Naive thymus-derived CD4-positive, alpha-beta T cell (primary cell): ENCODE data around the gene APH1B. TPM values are rescaled to one million over a fixed set of nuclear protein-coding genes. Genes with fewer than 3 reads are reported as not detected.
A peak's percentile ranks its signal among the peaks of the same experiment; 100 is the strongest.
"Not testable (repeated sequence)": the region's sequence is repeated elsewhere in the genome, so short reads cannot be mapped to it uniquely, and the experiment has no call there.

ENCODE experiments used
- ATAC-seq: fragments of 150-1000 bp; cut with Tn5 transposase; 2 replicates; pipeline ENCODE4 v1.10.0; 2021; ENCODE audit warnings: mild to moderate bottlenecking, moderate library complexity
- CTCF ChIA-PET: fragments of 350-600 bp; sonication (Branson Sonifier 250); formaldehyde crosslinking; loops from one replicate; lab custom pipeline; 2021; ENCODE audit warnings: antibody characterized with exemption; lab: Charles Lee
- POLR2A ChIA-PET: fragments of 350-600 bp; sonication (Branson Sonifier 250); formaldehyde crosslinking; loops from one replicate; lab custom pipeline; 2021; ENCODE audit warnings: antibody characterized with exemption, inconsistent platforms; lab: Charles Lee
- DNase-seq, 9 donors: peaks; one replicate each; pipeline versions ENCODE4 v3.0.0 to v3.0.0-alpha.2; 2020 to 2022; ENCODE audit warnings: mixed read lengths in 1 of 9
- H3K27ac ChIP-seq: one replicate; pipeline ENCODE4 v1.7.0; 2013; ENCODE audit warnings: mild to moderate bottlenecking, low read depth, low read length, moderate library complexity
- H3K27me3 ChIP-seq, 2 donors: one replicate each; pipeline ENCODE4 v1.7.0; 2013; ENCODE audit warnings: low read length in 2 of 2, mild to moderate bottlenecking in 2 of 2, moderate library complexity in 2 of 2; ENCODE audit not compliant: control insufficient read depth in 2 of 2, insufficient read depth in 2 of 2
- H3K36me3 ChIP-seq, 3 experiments: 1 replicate in 2 of 3; 2 replicates in 1 of 3; pipeline ENCODE4 v1.7.0; 2013; ENCODE audit warnings: low read length in 3 of 3, mild to moderate bottlenecking in 3 of 3, moderate library complexity in 1 of 3; ENCODE audit not compliant: insufficient read depth in 3 of 3, control insufficient read depth in 2 of 3
- H3K4me1 ChIP-seq, 2 donors: one replicate each; pipeline ENCODE4 v1.7.0; 2013; ENCODE audit warnings: low read length in 2 of 2, mild to moderate bottlenecking in 2 of 2, moderate library complexity in 1 of 2; ENCODE audit not compliant: control insufficient read depth in 2 of 2, insufficient read depth in 2 of 2
- H3K4me3 ChIP-seq: 2 replicates; pipeline ENCODE4 v1.7.0; 2013; ENCODE audit warnings: mild to moderate bottlenecking, low read length
- H3K9me3 ChIP-seq, 3 experiments: 1 replicate in 2 of 3; 2 replicates in 1 of 3; pipeline ENCODE4 v1.7.0; 2013; ENCODE audit warnings: low read length in 3 of 3; ENCODE audit not compliant: control insufficient read depth in 2 of 3
- H3K27ac Mint-ChIP-seq, 9 donors: one replicate each; pipeline ENCODE4 v1.8.0; 2020 to 2022; ENCODE audit warnings: mixed read lengths in 9 of 9, mild to moderate bottlenecking in 8 of 9, moderate library complexity in 5 of 9, inconsistent platforms in 2 of 9
- H3K27me3 Mint-ChIP-seq, 5 donors: one replicate each; pipeline ENCODE4 v1.8.0; 2021 to 2022; ENCODE audit warnings: mixed read lengths in 5 of 5, mild to moderate bottlenecking in 1 of 5
- H3K36me3 Mint-ChIP-seq, 5 donors: one replicate each; pipeline ENCODE4 v1.8.0; 2020 to 2022; ENCODE audit warnings: mixed read lengths in 5 of 5, mild to moderate bottlenecking in 3 of 5, inconsistent platforms in 1 of 5
- H3K4me1 Mint-ChIP-seq, 7 donors: one replicate each; pipeline ENCODE4 v1.8.0; 2020 to 2022; ENCODE audit warnings: mixed read lengths in 7 of 7, mild to moderate bottlenecking in 3 of 7, inconsistent platforms in 1 of 7
- H3K4me3 Mint-ChIP-seq, 10 donors: one replicate each; pipeline ENCODE4 v1.8.0; 2020 to 2022; ENCODE audit warnings: mild to moderate bottlenecking in 10 of 10, mixed read lengths in 10 of 10, moderate library complexity in 6 of 10, inconsistent platforms in 2 of 10
- H3K9me3 Mint-ChIP-seq, 11 donors: one replicate each; pipeline ENCODE4 v1.8.0; 2020 to 2022; ENCODE audit warnings: mixed read lengths in 11 of 11, mild to moderate bottlenecking in 4 of 11, inconsistent platforms in 1 of 11, moderate library complexity in 1 of 11
- intact Hi-C, 2 donors: fragments of 100-400 bp; cut with micrococcal nuclease; formaldehyde crosslinking; loops; one replicate each; pipeline ENCODE4 v1.15.1; 2023
- polyA plus RNA-seq, 2 donors: library from polyadenylated mRNA; unstranded; fragments of 300-500 nt; fragmentation: Illumina TruSeq; gene quantifications; one replicate each; pipeline ENCODE4 v1.2.3, GENCODE V29; 2021
- total RNA-seq, 6 experiments: library from RNA in 5 of 6; stranded (reverse) in 5 of 6; gene quantifications; 1 replicate in 5 of 6; 2 replicates in 1 of 6; pipeline ENCODE4 v1.2.3 and lab custom pipeline; 2021 to 2026

The APH1B gene
- total and polyA plus RNA-seq, 7 experiments from 2014 or later: 9.9 to 29.9 (median 17.3) TPM

DNA sequence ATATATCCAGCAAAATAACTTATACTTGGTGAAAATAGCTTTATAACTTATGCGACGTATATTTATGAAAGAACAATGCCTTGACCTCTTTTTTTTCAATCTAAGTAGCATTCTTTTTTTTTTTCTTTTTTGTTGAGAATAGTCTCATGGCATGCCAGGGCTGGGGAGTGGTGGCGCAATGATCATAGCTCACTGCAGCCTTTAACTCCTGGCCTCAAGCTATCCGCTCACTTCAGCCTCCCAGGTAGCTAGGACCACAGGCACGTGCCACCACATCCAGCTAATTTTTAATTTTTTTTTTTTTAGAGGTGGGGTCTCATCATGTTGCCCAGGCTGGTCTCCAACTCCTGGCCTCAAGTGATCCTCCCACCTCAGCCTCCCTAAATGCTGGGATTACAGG lies 44.5 kb upstream of the APH1B start:
- Mint-ChIP-seq H3K4me3 (peak overlapping the region in 3 of 10 donors; percentile 32 to 63 (median 60)), H3K27ac (peak overlapping the region in 6 of 9 donors; percentile 36 to 91 (median 74))
- H3K27me3 ChIP-seq: no peaks in the 10 kb centered on the region

DNA sequence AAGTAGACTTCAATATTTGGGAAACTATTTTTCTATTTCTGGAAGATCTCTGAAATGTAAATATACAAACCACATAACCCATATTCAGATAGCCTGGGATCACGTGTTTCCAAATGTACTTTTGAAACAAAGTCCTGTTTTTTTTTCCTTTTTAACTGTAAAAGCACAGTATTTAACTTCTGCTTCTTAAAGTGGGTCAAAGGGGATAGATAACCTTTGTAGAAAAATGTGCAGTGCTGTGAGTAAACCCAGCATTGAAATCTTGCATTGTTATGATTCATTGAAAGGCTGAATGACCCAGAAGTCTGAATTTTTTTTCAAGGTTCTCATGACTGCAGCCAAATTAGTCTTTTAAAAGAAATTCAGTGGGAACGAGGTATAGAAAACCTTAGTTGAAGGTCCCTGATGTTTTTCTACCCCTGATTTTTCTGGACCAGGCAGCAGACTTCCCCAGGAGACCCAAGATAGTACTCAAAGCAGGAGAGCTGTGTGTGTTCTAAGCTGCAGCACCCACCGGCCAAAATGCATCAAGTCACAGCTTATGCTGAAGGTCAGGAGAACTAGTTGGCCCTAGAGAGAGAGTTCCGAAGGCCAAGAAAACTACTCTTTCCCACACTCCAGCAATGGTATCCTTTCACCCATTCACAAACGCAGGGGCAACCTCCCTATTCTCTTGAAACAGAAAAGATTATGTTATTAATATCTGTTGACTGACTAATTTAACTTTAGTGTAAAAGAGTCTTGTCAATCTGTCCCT lies 43.6 kb upstream of the APH1B start:
- Histone ChIP-seq H3K27ac (no peak overlapping the region), H3K36me3 (no peaks in the 10 kb centered on the region), H3K27me3 (no peaks in the 10 kb centered on the region), H3K9me3 (no peaks in the 10 kb centered on the region), H3K4me3 (no peak overlapping the region), H3K4me1 (peaks cover 22 to 45% of the 10 kb centered on the region in 2 donors)
- DNase-seq (no peak), ATAC-seq (peak; percentile 48)
- H3K4me1 Mint-ChIP-seq: peaks cover 23 to 91% (median 84%) of the 10 kb centered on the region in 7 donors
- ChIA-PET CTCF (interaction anchor here (0.7 to 1.4 kb wide), 2 partner anchors 11 to 12 kb away, joined by 3 to 4 read pairs; no protein-coding TSS in a partner anchor), POLR2A (interaction anchor here (0.6 to 1.5 kb wide), 3 partner anchors 41 to 385 kb away, joined by 4 to 5 read pairs (median 4); partner anchors contain the start of gene APH1B)
- no peaks in the 10 kb centered on the region for H3K27me3 Mint-ChIP-seq
- peaks cover 6 to 24% (median 6%) of the 10 kb centered on the region in 5 donors for H3K36me3 Mint-ChIP-seq
- no peaks in the 10 kb centered on the region for H3K9me3 Mint-ChIP-seq
- H3K4me3 Mint-ChIP-seq: peak overlapping the region in 2 of 10 donors; percentile 16 to 63
- peak overlapping the region in 7 of 9 donors; percentile 25 to 91 (median 70) for H3K27ac Mint-ChIP-seq
- intact Hi-C loops: loop anchor here (2.0 to 5.0 kb wide), 4 partner anchors 15 to 77 kb away; partner anchors contain the start of genes APH1B (in 1 of the 2) and RPS27L (in 1 of the 2)

More for the DNA sequence above, 44.5 kb upstream of the APH1B start:
- no peak overlapping the region for H3K27ac ChIP-seq
- no peak overlapping the region for H3K4me3 ChIP-seq
- Mint-ChIP-seq H3K4me1 (peaks cover 21 to 91% (median 85%) of the 10 kb centered on the region in 7 donors), H3K9me3 (no peaks in the 10 kb centered on the region), H3K36me3 (peaks cover 6 to 25% (median 6%) of the 10 kb centered on the region in 5 donors), H3K27me3 (no peaks in the 10 kb centered on the region)
- ATAC-seq (no peak), DNase-seq (no peak)
- H3K9me3 ChIP-seq: no peaks in the 10 kb centered on the region
- ChIA-PET POLR2A (interaction anchor here (0.6 to 2.1 kb wide), 5 partner anchors 40 to 112 kb away, joined by 3 to 8 read pairs (median 5); partner anchors contain the start of genes APH1B and RPS27L), CTCF (interaction anchor here (0.6 to 1.8 kb wide), 7 partner anchors 11 to 902 kb away, joined by 3 to 8 read pairs (median 4); partner anchors contain the start of gene RPS27L)
- H3K4me1 ChIP-seq: peaks cover 17 to 37% of the 10 kb centered on the region in 2 donors
- H3K36me3 ChIP-seq: no peaks in the 10 kb centered on the region
- intact Hi-C loops: loop anchor here (1.0 to 5.0 kb wide), 7 partner anchors 7 to 76 kb away; partner anchors contain the start of genes RPS27L (in 2 of the 2) and APH1B (in 1 of the 2)

DNA sequence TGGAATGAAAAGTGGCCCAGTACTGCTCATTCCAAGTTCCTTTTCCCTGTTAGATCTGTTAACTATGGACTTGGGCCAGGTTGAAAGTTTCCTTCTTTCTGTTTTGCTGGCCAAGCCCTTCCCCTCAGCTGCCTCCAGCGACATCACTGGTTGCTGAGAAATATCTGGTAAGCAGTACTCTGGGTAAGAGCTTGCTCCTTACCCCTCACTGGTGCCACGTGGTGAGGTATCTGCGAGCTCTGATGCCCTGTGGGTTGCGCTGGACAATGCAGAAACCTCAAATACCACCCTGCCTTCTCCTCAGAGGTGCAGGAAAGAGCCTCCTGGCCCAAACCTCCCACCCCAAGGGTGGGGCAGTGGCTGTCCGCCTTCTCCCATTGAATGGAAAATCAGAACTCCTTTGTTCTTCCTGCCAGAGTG lies 42.9 kb upstream of the APH1B start:
- Histone ChIP-seq H3K36me3 (no peaks in the 10 kb centered on the region), H3K9me3 (no peaks in the 10 kb centered on the region), H3K27me3 (no peaks in the 10 kb centered on the region), H3K4me1 (peaks cover 24 to 51% of the 10 kb centered on the region in 2 donors), H3K27ac (no peak overlapping the region), H3K4me3 (no peak overlapping the region)
- CTCF ChIA-PET: interaction anchor here (1.4 kb wide), 1 partner anchor 11 kb away, joined by 4 read pairs; no protein-coding TSS in a partner anchor
- Mint-ChIP-seq H3K9me3 (no peaks in the 10 kb centered on the region), H3K4me3 (peak overlapping the region in 2 of 10 donors; percentile 16 to 63), H3K36me3 (peaks cover 6 to 24% (median 6%) of the 10 kb centered on the region in 5 donors), H3K27ac (peak overlapping the region in 6 of 9 donors; percentile 70 to 91 (median 86)), H3K27me3 (no peaks in the 10 kb centered on the region), H3K4me1 (peaks cover 24 to 88% (median 80%) of the 10 kb centered on the region in 7 donors)
- no peak for ATAC-seq
- intact Hi-C loops: loop anchor here in 1 of 2 donors (5.0 kb wide), 1 partner anchor 77 kb away; the partner anchor contains the start of gene RPS27L
- POLR2A ChIA-PET: interaction anchor here (0.6 to 1.5 kb wide), 3 partner anchors 42 to 384 kb away, joined by 4 to 6 read pairs (median 5); partner anchors contain the start of gene APH1B
- DNase-seq: no peak

DNA sequence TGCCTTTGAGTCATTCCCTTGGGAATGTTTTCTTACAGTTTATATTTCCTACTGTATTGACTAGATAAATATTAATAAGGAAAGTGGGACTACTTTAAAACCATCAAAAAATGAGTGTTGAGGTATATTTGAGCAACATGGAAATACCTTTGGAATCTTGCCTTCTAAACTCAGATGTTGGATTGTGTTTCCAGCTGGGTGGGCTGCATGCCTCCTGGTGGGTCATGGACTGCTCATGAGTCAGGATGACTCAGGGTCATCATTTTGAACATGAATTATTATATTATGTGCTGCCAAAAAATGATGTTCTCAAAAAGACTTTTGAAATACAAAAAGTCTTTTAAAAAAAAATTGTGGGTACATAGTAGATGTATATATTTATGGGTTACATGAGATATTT lies 41.1 kb upstream of the APH1B start:
- Histone ChIP-seq H3K9me3 (no peaks in the 10 kb centered on the region), H3K27me3 (no peaks in the 10 kb centered on the region), H3K36me3 (no peaks in the 10 kb centered on the region), H3K4me1 (peaks cover 30 to 53% of the 10 kb centered on the region in 2 donors), H3K27ac (no peak overlapping the region), H3K4me3 (no peak overlapping the region)
- Mint-ChIP-seq H3K9me3 (no peaks in the 10 kb centered on the region), H3K36me3 (peaks cover 6 to 26% (median 6%) of the 10 kb centered on the region in 5 donors), H3K4me1 (peaks cover 30 to 90% (median 74%) of the 10 kb centered on the region in 7 donors), H3K27me3 (no peaks in the 10 kb centered on the region), H3K27ac (peak overlapping the region in 1 of 9 donors; percentile 26), H3K4me3 (no peak overlapping the region)
- intact Hi-C loops: no loop called here
- ATAC-seq (no peak), DNase-seq (no peak)
- ChIA-PET CTCF (no interaction called here), POLR2A (interaction anchor here (1.4 kb wide), 1 partner anchor 42 kb away, joined by 3 read pairs; no protein-coding TSS in a partner anchor)

DNA sequence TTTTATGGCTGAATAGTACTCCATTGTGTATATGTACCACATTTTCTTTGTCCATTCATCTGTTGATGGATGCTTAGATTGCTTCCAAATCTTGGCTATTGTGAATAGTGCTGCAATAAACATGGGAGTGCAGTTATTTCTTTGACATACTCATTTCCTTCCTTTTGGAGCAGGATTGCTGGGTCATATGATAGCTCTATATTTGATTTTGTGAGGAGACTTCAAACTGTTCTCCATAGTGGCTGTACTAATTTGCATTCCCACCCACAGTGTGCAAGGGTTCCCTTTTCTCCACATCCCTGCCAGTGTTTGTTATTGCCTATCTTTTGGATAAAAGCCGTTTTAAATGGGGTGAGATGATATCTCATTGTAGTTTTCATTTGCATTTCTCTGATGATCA lies 40.3 kb upstream of the APH1B start:
- peaks cover 6 to 32% (median 6%) of the 10 kb centered on the region in 5 donors for H3K36me3 Mint-ChIP-seq
- peaks cover 36 to 90% (median 74%) of the 10 kb centered on the region in 7 donors for H3K4me1 Mint-ChIP-seq
- H3K36me3 ChIP-seq, H3K27me3 ChIP-seq, H3K27me3 Mint-ChIP-seq, H3K9me3 ChIP-seq, H3K27ac ChIP-seq, DNase-seq, H3K4me3 ChIP-seq, ATAC-seq, H3K9me3 Mint-ChIP-seq, intact Hi-C loops: not testable (repeated sequence)
- H3K4me1 ChIP-seq: peaks cover 23 to 44% of the 10 kb centered on the region in 2 donors
- ChIA-PET POLR2A (interaction anchor here (0.6 to 2.8 kb wide), 4 partner anchors 39 to 49 kb away, joined by 3 to 8 read pairs (median 3); no protein-coding TSS in a partner anchor), CTCF (interaction anchor here (1.0 kb wide), 1 partner anchor 45 kb away, joined by 4 read pairs; no protein-coding TSS in a partner anchor)
- peak overlapping the region in 4 of 10 donors; percentile 2 to 32 (median 7) for H3K4me3 Mint-ChIP-seq
- peak overlapping the region in 5 of 9 donors; percentile 5 to 40 (median 20) for H3K27ac Mint-ChIP-seq

- POLR2A ChIA-PET: interaction anchor here (0.7 to 2.8 kb wide), 4 partner anchors 13 to 47 kb away, joined by 3 to 8 read pairs (median 6); no protein-coding TSS in a partner anchor
- intact Hi-C loops: no loop called here
- Histone ChIP-seq H3K27ac (no peak overlapping the region), H3K4me1 (peaks cover 19 to 35% of the 10 kb centered on the region in 2 donors), H3K9me3 (no peaks in the 10 kb centered on the region), H3K36me3 (no peaks in the 10 kb centered on the region), H3K27me3 (no peaks in the 10 kb centered on the region), H3K4me3 (no peak overlapping the region)
- no peak for ATAC-seq
- Mint-ChIP-seq H3K4me3 (peak overlapping the region in 2 of 10 donors; percentile 29 to 39), H3K9me3 (peaks cover 0 to 1% (median 0%) of the 10 kb centered on the region in 11 donors), H3K27me3 (no peaks in the 10 kb centered on the region), H3K36me3 (peaks cover 6 to 35% (median 10%) of the 10 kb centered on the region in 5 donors), H3K4me1 (peaks cover 39 to 90% (median 73%) of the 10 kb centered on the region in 7 donors), H3K27ac (peak overlapping the region in 3 of 9 donors; percentile 5 to 69 (median 58))
- CTCF ChIA-PET: interaction anchor here (0.7 kb wide), 1 partner anchor 253 kb away, joined by 4 read pairs; no protein-coding TSS in a partner anchor
- no peak for DNase-seq
Observed at GRCh38 chr15:63238171-63238570, 39.2 kb upstream of the APH1B start.
